Stimulated activated CD4-positive, alpha-beta T cell treated with anti-CD3 and anti-CD28 coated beads, TNF-alpha, amount 100 ng/mL, for 1 hour (primary cell): Measurements from ENCODE around the gene SLC50A1.

Experiments
- DNase-seq, 3 donors: peaks; one replicate each; pipeline ENCODE4 v3.0.0-alpha.2; 2020; ENCODE audit warnings: low read depth in 3 of 3, low spot score in 1 of 3

SLC50A1 gene, protein sequence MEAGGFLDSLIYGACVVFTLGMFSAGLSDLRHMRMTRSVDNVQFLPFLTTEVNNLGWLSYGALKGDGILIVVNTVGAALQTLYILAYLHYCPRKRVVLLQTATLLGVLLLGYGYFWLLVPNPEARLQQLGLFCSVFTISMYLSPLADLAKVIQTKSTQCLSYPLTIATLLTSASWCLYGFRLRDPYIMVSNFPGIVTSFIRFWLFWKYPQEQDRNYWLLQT

DNA sequence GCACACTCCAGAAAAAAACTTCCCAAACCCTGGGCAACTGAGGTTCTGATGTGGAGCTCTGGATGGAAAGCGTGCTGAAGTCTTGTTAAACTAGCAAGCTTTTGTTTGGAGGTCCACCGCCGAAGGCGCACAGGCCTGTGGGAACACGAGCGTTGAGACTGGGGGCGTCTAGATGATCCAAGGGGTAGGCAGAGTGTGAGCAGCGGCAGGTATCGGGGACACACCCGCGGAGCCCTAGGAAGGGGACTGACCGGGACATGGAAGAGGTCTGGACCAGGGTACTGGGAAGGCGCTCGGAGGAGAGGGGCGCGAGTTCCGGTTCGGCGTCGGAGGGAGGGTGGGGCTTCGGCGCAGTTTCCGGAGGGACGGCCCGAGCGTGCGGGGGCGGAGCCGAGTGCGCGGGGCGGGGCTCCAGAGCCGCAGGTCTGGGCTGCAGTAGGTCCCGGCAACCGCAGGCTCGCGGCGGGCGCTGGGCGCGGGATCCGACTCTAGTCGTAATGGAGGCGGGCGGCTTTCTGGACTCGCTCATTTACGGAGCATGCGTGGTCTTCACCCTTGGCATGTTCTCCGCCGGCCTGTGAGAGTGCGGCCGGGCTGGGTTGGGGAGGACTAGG, at the start of gene SLC50A1:
TSS of gene SLC50A1 (plus strand) at position 438 of the 614 bp plus-strand sequence. CDS start at position 498, 60 bp downstream.
- peak; percentile 75 to 87 (median 79) for DNase-seq

DNA sequence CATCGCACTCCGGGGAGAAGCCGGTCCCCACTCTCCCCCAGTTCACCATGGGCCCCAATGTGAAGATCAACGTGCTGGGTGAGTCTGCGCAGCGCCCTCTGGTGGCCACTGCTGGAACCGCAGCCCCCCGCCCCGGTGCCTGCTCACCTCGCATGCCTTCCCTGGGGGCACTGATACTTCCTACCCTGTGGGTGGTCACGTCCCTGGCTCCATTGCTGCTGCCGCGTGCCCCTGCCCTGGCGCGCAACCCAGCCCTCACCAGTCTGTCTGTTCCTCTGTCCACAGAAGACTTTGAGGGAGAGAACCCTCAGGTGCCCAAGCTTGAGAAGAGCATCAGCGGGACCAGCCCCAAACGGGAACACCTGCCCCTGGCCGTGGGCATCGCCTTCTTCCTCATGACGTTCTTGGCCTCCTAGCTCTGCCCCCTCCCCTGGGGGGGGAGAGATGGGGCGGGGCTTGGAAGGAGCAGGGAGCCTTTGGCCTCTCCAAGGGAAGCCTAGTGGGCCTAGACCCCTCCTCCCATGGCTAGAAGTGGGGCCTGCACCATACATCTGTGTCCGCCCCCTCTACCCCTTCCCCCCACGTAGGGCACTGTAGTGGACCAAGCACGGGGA, 49.4 kb upstream of the SLC50A1 start:
- DNase-seq = peak; percentile 24 to 82 (median 64)

DNA sequence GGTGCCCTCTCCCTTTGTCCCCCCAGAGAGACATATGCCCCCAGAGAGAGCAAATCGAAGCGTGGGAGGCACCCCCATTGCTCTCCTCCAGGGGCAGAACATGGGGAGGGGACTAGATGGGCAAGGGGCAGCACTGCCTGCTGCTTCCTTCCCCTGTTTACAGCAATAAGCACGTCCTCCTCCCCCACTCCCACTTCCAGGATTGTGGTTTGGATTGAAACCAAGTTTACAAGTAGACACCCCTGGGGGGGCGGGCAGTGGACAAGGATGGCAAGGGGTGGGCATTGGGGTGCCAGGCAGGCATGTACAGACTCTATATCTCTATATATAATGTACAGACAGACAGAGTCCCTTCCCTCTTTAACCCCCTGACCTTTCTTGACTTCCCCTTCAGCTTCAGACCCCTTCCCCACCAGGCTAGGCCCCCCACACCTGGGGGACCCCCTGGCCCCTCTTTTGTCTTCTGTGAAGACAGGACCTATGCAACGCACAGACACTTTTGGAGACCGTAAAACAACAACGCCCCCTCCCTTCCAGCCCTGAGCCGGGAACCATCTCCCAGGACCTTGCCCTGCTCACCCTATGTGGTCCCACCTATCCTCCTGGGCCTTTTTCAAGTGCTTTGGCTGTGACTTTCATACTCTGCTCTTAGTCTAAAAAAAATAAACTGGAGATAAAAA, 48.7 kb upstream of the SLC50A1 start:
- DNase-seq = no peak

DNA sequence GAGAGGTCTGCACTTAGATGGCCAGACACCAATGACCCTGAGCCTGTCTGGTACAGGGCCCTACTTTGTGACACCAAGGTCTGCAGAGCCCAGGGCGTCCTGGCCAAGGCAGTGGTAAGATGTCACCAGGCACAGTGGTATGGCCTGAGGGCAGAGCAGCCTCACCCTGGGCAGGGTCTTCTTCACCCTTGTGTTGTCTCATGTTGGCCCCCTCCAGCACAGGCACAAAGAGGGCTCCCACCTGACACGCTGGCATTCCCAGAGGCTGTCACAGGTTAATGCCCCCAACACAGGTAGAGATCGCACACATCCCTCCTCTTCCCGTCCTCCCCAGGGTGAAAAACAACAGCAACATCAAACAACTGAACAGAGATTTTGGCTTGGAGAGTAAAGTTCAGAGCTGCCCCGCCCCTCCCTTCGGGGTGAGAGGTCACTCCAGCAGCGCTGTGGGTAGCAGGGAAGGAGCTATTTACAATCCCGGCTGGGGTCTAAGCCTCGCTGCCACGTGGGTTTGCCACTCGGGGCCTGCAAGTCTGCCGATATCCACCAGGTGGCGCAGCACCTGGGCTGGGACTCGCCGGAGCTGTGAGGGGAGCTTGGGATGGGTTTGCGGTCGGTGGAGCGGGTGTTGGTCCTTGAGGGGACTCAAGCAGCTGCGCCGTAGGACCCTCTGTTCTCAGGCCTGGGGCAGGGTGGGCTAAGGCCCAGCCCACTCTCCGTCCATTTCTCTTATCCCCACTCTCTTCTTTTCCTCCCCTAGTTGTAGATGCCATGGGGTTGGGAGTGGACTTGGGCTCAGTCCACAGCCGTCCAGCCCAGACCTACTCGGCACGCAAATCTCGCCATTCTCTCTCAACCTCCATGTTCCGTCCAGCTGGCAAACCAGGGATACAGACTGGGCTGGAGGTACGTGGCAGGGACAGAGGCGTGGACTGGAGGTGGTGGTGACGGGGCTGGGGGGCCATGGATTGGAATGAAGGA, 44.3 kb upstream of the SLC50A1 start:
- peak; percentile 50 to 78 (median 66) for DNase-seq

DNA sequence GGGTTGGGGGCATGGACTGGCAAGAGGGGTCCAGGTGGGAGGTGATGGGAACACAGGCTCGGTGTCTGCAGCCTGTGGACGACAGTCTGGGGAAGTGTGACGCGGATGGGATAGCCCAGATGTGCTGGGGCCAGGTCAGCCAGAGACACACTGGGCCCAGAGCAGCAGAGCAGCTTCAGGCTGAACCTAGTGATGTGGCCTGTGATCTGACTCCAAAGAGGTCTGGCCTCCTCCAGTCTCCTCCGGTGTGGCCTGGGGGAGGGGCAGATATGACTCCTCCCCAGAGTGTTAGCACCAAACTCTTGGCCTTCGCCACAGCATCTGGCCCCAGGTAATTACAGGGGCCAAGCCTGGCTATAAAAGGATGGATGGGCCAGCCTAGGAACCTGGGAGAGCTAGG, 43.5 kb upstream of the SLC50A1 start:
- no peak for DNase-seq

DNA sequence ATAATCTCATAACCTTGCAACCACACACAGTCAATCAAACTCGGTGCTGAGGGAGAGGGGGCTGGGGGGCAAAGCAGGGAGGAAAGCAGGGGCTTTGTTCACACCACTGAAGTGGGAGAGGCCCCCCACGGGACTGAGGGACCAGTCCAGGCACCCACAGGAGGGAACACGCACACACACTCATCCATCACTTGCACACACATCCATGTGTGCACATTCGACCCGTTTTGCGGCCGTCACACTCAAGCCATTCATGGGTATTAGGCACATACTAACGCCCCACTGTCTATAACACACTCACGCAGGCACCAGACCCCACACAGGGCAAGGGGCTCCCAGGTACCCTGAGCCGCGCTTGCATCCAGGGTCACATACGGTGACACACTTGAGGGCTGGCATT, 43.0 kb upstream of the SLC50A1 start:
- no peak for DNase-seq

DNA sequence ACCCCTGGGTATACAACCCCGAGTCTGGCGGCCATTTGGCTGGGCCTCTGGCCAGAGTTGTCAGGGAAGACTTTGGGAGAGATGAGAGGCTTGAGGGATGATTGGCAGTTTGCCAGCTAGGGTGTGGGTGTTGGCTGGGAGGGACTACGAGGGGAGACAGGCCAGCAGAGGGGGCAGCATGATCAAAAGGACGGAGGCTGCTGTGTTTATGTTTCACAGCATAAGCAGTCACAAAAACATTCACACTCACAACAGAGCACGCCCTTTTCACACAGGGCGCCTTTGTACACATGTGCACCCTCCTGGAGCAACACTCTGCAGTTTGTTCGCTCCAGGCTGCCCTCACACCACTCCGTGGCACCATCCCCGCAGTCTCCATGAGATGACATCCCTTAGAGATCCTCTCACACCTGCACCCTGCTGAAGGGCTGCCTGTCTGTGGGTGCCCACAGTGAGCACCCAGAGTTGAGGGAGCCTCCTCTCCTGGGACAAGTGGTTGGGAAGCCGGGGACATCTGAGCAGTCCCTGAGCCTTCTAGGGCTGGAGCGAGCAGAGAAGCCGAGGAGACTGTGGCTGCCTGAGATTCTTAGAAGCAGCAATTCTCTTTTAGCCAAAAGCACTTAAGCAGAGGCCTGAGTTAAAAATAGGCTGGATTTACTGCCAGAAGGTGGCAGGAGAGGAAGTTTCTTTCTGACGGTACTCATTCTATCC, 41.6 kb upstream of the SLC50A1 start:
- DNase-seq = no peak

DNA sequence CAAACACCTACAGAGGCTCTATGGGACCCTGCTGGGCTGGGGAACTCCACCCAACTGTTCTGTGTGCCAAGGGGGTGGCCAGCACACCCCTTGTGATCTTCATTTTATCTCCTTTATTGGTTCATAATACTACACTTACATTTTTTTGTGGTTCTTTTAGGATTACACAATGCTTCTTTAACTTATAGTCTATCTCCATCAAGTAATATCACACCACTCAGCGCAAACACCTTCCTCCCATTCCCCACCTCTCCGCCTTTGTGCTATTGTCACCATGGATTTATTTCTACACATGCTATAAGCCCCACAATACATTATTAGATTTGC, 41.1 kb upstream of the SLC50A1 start:
- no peak for DNase-seq

DNA sequence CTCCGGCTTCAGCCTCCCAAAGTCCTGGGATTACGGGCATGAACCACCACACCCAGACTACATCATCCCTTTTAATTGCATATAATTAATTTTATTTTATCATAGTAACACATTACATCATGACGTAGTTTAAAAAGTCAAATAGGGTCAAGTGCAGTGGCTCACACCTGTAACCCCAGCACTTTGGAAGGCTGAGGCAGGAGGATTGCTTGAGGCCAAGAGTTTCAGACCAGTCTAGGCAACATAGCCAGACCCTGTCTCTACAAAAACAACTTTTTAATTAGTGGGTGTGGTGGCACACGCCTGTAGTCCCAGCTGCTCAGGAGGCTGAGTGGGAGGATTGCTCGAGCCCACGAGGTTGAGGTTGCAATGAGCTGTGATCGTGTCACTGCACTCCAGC, 36.3 kb upstream of the SLC50A1 start:
- no peak for DNase-seq

DNA sequence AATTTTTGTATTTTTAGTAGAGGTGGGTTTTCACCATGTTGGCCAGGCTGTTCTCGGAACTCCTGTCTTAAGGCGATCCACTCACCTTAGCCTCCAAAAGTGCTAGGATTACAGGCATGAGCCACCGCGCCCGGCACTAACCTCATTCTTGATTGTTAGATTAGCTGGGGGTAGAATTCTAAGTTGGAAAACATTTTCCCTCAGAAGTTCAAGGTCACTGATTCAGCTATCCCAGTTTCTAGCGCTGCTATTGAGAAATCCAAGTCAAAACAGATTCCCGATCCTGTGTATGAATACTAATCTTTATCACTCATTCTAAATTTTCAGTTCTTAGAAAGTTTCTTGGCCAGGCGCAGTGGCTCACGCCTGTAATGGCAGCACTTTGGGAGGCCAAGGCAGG, 32.3 kb upstream of the SLC50A1 start:
- no peak for DNase-seq

DNA sequence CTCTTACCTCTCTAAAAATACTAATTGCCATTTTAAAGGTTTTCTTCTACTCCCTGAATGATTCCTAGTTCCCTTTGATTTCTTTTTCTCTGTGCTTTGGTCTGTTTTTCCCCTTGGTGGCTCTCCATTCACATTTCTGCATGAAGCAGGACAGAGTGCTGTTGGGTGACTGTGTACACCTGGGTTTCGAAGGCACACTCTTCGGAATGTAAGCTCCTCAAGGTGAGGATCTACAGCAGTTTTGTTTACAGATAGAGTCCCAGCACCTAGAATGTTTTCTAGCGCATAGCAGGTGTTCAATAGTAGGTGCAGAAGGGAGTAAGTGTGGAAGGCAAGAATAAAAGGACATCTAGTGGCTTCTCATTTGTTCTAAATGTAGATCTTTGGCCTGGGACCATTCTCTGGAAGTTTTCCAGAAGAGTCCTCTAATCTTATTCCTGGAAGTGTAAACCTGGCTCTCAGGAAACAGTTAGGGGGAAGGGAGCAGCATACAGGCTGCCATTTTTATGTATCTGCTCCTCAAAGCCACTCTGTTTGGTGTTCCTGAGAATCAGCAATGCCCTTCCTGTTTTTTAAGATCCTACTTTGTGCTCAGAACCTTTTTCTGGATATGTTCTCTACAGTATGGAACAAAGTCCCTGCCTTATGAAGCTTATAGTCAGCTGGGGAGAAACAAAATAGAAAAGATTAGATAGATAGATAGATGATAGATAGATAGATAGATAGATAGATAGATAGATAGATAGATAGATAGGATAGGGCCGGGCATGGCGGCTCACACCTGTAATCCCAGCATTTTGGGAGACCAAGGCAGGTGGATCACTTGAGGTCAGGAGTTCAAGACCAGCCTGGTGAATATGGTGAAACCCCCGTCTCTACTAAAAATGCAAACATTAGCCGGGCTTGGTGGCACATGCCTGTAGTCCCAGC, 30.8 kb upstream of the SLC50A1 start:
- no peak for DNase-seq

DNA sequence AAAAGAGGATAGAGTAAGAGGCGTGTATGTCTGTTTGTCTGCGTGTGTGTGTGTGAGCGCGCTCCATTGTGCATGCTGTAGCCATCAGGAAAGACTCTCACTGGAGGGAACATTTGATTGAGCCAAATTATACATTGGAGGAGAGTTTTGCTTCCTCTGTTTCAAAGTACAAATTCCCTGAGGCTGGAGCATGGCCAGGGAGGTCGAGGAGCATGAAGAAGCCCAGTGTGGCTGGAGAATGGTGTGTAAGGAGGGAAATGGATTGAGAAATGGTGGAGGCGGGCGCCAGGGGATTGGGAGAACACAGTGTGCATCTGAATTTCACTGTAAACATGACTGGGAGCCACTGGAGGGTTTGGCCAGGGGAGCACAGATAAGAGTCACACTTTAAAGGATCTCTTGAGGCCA, 30.0 kb upstream of the SLC50A1 start:
- no peak for DNase-seq

DNA sequence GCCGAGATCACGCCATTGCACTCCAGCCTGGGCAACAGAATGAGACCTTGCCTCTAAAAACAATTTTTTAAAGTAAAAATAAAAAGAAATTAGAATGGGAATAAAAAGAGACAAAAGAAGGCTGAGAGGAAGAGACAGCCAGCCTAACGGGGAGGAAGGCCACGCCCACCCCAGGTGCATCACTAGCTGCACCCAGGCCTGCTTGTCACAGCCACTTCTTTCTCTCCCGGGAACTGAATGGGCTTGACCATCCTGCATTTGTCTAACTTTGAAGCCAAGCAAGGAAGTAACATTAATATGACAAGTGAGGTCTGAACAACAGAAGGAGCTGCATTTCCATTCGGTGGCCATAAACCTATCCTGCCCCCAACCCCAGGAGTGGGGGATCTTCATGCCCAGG, 28.8 kb upstream of the SLC50A1 start:
- no peak for DNase-seq

DNA sequence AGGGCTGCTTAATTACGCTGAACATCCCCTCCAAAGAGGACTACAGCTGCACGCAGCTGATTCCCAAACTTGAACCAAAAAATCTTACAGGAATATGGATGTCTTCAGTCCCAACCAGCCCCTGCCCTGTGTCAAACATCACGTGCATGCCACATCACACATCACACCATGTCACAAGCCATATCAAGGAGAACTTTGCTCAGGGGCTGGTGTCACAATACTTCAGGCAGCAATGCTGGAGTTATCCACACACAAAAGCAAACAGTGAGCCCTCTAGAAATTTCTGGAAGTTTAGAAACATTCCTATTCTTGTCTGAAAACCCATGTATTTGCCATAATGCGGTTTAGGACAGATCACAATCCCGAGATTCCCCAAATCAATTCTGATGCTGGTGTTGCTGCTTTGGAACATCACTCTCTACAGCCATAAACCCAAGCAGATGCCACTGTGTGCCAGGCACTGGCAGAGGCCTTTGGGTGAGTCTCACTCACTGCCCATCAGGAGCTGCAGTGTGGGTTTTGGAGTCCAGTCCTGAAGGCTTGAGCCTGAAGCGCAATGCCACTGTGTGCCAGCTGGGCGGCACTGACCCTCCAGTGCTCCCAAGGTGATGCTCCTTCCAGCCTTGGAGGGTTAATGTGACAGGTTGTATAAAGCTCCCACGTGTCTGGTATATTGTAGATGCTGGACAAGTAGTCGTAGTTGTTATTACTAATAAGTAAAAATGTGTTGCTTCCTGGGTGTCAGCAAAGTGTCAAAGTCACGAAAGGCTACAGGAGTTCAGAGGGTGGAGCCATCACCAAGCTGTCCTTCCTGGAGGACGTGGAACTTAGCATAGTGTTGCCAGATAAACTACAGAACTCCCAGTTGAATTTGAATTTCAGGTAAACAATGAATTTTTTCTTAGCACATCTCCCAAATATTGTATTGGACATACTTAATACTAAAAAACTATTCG, 28.1 kb upstream of the SLC50A1 start:
- DNase-seq = no peak

DNA sequence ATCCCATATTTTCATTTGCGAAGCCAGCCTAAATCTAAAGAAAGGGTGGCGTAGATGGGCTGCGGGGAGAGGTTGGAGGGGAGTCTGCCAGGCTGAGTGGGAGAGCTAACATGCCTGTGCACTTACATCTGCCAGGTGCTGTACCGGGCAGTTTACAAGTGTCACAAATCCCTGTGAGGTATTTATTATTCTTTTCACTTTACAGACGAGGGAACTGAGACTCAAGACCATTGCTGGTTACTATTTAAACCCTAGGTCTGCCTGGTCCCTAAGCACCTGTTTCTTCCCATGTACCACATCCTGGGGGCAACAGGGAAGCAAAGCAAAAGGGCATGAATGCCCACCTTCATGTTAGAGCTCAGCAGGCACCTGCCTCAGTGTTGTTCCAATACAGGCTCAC, 27.4 kb upstream of the SLC50A1 start:
- no peak for DNase-seq

DNA sequence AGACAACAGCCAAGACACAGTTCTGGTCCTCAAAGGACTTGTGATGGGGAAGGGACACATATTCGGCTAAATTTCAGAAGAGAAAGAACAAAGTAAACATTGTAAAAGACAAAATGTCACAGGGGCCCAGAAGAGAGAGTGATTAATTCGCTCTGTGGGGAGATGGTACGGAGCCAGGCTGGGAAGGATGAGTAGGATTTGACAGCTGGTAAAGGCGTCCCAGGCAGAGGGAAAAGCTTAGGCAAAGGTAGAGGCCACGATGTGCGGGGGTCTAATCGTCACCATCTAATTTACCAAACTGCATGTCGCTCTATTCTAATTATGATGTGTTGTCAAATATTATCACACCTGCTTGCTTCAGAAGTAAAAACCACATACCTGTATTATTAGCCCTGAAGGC, 25.3 kb upstream of the SLC50A1 start:
- no peak for DNase-seq

DNA sequence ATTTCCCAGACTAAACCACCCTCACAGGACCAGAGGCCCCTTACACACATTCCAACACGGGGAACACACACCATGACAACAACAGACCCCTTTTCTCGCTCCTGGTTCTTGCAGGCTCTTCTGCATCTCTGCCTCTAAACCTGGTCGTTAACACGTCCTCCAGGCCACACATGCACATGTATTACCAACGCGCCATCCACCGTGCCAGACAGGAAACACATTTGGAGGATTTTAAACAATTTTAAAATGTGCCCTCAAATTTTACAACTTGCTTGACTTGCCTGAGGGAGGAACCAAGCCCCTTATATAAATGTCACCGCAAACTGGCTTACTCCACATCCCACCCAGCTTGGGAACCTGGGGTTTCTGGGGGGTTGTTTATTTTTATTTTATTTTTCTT, 24.8 kb upstream of the SLC50A1 start:
- no peak for DNase-seq

DNA sequence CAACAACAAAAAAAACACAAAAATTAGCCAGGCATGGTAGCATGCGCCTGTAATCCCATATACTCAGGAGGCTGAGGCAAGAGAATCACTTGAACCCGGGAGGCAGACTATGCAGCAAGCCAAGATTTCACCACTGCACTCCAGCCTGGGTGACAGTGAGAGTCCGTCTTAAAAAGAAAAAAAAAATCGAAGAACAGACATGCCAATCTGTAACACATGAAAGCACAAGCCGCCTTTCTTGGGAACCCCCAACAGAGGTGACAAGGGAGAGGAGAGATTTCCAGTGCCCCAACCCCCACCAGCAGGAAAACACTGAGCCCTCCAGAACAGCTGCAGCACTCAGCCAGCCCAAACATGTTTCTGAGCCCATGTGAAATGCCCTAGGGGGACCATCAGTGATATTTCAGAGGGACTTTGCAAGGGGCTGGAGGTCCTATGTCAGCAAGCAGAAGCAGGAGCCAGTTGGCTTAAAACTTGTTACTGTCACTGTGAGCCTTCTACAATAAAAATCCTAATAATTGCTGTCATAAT, 22.1 kb upstream of the SLC50A1 start:
- DNase-seq = no peak
